ENCODE results near the gene SMARCA4.

GRCh38 chr19:11018763-11019162 is 57.9 kb downstream of the SMARCA4 start:
- no peak for TF ChIP-seq CTCF (IDR thresholded peaks at IDR 0.05)
- TF ChIP-seq POLR2AphosphoS5 (IDR thresholded peaks at IDR 0.05): no peak
- no peak for TF ChIP-seq POLR2A (IDR thresholded peaks at IDR 0.05; ENCODE audit: low read depth)
- TF ChIP-seq EP300 (IDR thresholded peaks at IDR 0.05): no peak

Measured in esophagus muscularis mucosa (tissue), 4 donors.